HepG2 (cell line): ENCODE data around the gene CALD1. TPM values are rescaled to one million over a fixed set of nuclear protein-coding genes. Genes with fewer than 3 reads are reported as not detected.

Source experiments
- ATAC-seq: fragments of 200-7000 bp; cut with Tn5 transposase; 3 replicates; pipeline ENCODE4 v1.9.1; 2020; ENCODE audit warnings: mild to moderate bottlenecking, moderate library complexity
- BruUV-seq: library from RNA; stranded (reverse); fragments of 400-500 nt; replicated peaks from 2 replicates; lab custom pipeline; 2021; lab: Mats Ljungman, UMichigan
- CTCF ChIA-PET: fragments of 300-600 bp; formaldehyde crosslinking; extraction: SDS; loops from one replicate; lab custom pipeline; 2021; ENCODE audit warnings: low total read pairs, inconsistent platforms, low intra/inter-chr PET ratio; lab: Yijun Ruan, JAX
- POLR2A ChIA-PET: fragments of 350-600 bp; sonication (Branson Sonifier 250); formaldehyde crosslinking; loops from one replicate; lab custom pipeline; 2020; ENCODE audit warnings: antibody characterized with exemption, inconsistent platforms; lab: Yijun Ruan, JAX
- DNase-seq: peaks from one replicate; pipeline ENCODE4 v3.0.0-alpha.2; 2015; ENCODE audit warnings: low spot score
- FAIRE-seq: peaks from 3 replicates; lab custom pipeline; 2011; peaks lifted over from hg19 to GRCh38; lab: Jason Lieb, UNC
- H2AFZ ChIP-seq: one replicate; pipeline ENCODE4 v1.6.1; 2011; ENCODE audit warnings: low read length, inconsistent platforms
- H3K27ac ChIP-seq: fragments of 300-600 bp; 3 replicates; pipeline ENCODE4 v1.8.0; 2011; ENCODE audit warnings: mixed run types, mild to moderate bottlenecking, mixed read lengths, low read length, inconsistent platforms; ENCODE audit not compliant: insufficient read depth; ENCODE audit errors: extremely low read length
- H3K27me3 ChIP-seq, 2 experiments: fragments of 200-600 bp in 1 of 2; 2 replicates in 1 of 2; 3 replicates in 1 of 2; pipeline versions ENCODE4 v1.6.0 to v1.8.0; 2011; ENCODE audit warnings: low read length in 2 of 2, mild to moderate bottlenecking in 2 of 2, moderate library complexity in 2 of 2, inconsistent platforms in 1 of 2; ENCODE audit not compliant: insufficient read depth in 2 of 2, control insufficient read depth in 1 of 2
- H3K36me3 ChIP-seq, 2 experiments: fragments of 200-600 bp in 1 of 2; replicated peaks in 1 of 2; 2 replicates in 1 of 2; 3 replicates in 1 of 2; pipeline versions ENCODE4 v1.5.1 to v1.8.0; 2011; ENCODE audit warnings: low read length in 2 of 2, inconsistent platforms in 1 of 2; ENCODE audit not compliant: insufficient read depth in 2 of 2, control insufficient read depth in 1 of 2
- H3K4me1 ChIP-seq: 2 replicates; pipeline ENCODE4 v1.5.1; 2012; ENCODE audit warnings: low read length, inconsistent platforms; ENCODE audit not compliant: insufficient read depth
- H3K4me2 ChIP-seq: 2 replicates; pipeline ENCODE4 v1.6.0; 2011; ENCODE audit warnings: low read depth, low read length, inconsistent platforms
- H3K4me3 ChIP-seq, 3 experiments: fragments of 200-600 bp in 1 of 3; sonication (generic), shearing (Covaris generic) in 1 of 3; replicated peaks in 1 of 3; 2 replicates each; pipeline ENCODE4 v1.5.1; 2011 to 2016; ENCODE audit warnings: low read length in 3 of 3, inconsistent platforms in 2 of 3, low read depth in 2 of 3, mild to moderate bottlenecking in 2 of 3, control low read depth in 1 of 3, mixed read lengths in 1 of 3; ENCODE audit not compliant: insufficient read depth in 1 of 3
- H3K79me2 ChIP-seq: one replicate; pipeline ENCODE4 v1.6.1; 2011; ENCODE audit warnings: low read length, inconsistent platforms; ENCODE audit not compliant: insufficient read depth
- H3K9ac ChIP-seq: 2 replicates; pipeline ENCODE4 v1.6.0; 2011; ENCODE audit warnings: mild to moderate bottlenecking, low read depth, low read length, inconsistent platforms; ENCODE audit not compliant: insufficient read depth
- H3K9me3 ChIP-seq: 2 replicates; pipeline ENCODE4 v1.5.1; 2012; ENCODE audit warnings: mild to moderate bottlenecking, low read length
- H4K20me1 ChIP-seq: 2 replicates; pipeline ENCODE4 v1.6.0; 2011; ENCODE audit warnings: inconsistent platforms, mild to moderate bottlenecking, low read length, moderate library complexity; ENCODE audit not compliant: insufficient read depth
- AGO1 ChIP-seq: fragments of 200-400 bp; formaldehyde crosslinking; IDR thresholded peaks from 2 replicates; pipeline ENCODE4 v1.6.1; 2017; ENCODE audit warnings: mild to moderate bottlenecking, low read depth, low read length, moderate library complexity; ENCODE audit not compliant: poor library complexity, severe bottlenecking
- BRD4 ChIP-seq: sonication (generic); formaldehyde crosslinking; IDR thresholded peaks from 2 replicates; pipeline ENCODE4 v1.4.0; 2020; ENCODE audit warnings: missing genetic modification reagents
- HNRNPK ChIP-seq: fragments of 200-400 bp; formaldehyde crosslinking; IDR thresholded peaks from 2 replicates; pipeline ENCODE4 v1.6.1; 2018; ENCODE audit warnings: low read length, low read depth, moderate library complexity, mild to moderate bottlenecking; ENCODE audit not compliant: poor library complexity, severe bottlenecking
- HNRNPL ChIP-seq: fragments of 200-400 bp; formaldehyde crosslinking; IDR thresholded peaks from 2 replicates; pipeline ENCODE4 v1.6.1; 2017; ENCODE audit warnings: mild to moderate bottlenecking, low read depth, low read length
- REPIN1 ChIP-seq: sonication (generic); formaldehyde crosslinking; IDR thresholded peaks from 2 replicates; pipeline ENCODE4 v1.8.0; 2022; ENCODE audit warnings: missing genetic modification reagents, low read depth, mild to moderate bottlenecking, borderline replicate concordance
- SNAPC5 ChIP-seq: sonication (generic); formaldehyde crosslinking; IDR thresholded peaks from 2 replicates; pipeline ENCODE4 v1.8.1; 2023; ENCODE audit warnings: mild to moderate bottlenecking, missing genetic modification reagents, borderline replicate concordance
- SRF ChIP-seq: IDR thresholded peaks from 2 replicates; pipeline ENCODE4 v1.6.1; 2011; ENCODE audit warnings: mild to moderate bottlenecking, low read depth, low read length, moderate library complexity
- TAF15 ChIP-seq: fragments of 200-400 bp; formaldehyde crosslinking; IDR thresholded peaks from one replicate; pipeline ENCODE4 v1.6.1; 2018; ENCODE audit warnings: mild to moderate bottlenecking, low read depth, low read length; ENCODE audit not compliant: poor library complexity, severe bottlenecking
- WGBS: methylation state at CpG from one replicate; pipeline ENCODE4 v1.1.6; 2017; ENCODE audit warnings: low lambda C conversion rate; 5-methylcytosine and 5-hydroxymethylcytosine counted together
- in situ Hi-C: cut with HindIII; loops from 2 replicates; pipeline ENCODE4 v1.10.0; 2017; ENCODE audit warnings: low pct_unique_long_range_greater_than_20kb; ENCODE audit not compliant: extremely low pct_ligation_motif_present
- intact Hi-C: fragments of 100-400 bp; cut with micrococcal nuclease; formaldehyde crosslinking; loops from one replicate; pipeline ENCODE4 v1.10.0; 2022; ENCODE audit not compliant: unreplicated experiment
- polyA plus RNA-seq, 8 experiments: library from polyadenylated mRNA; depleted of rRNA in 3 of 8; stranded (reverse) in 7 of 8; unstranded in 1 of 8; fragments of >200 nt; fragmentation: Illumina TruSeq in 4 of 8; extraction: Trizol in 4 of 8; gene quantifications; 2 replicates each; pipeline versions ENCODE4 v1.2.1 to v1.2.3, GENCODE V29; 2011 to 2016; ENCODE audit warnings: low read depth in 4 of 8, missing spikeins in 1 of 8, mixed read lengths in 1 of 8; ENCODE audit not compliant: insufficient read depth in 1 of 8
- total RNA-seq, 5 experiments: library from RNA; depleted of rRNA; stranded (reverse); fragments of >200 nt; fragmentation: Illumina TruSeq; extraction: Trizol; gene quantifications; 2 replicates each; pipeline ENCODE4 v1.2.3, GENCODE V29; 2016; ENCODE audit warnings: low read depth in 1 of 5
- TF ChIP-seq, protein P1 (sequence below): IDR thresholded peaks from 2 replicates; pipeline ENCODE4 v1.6.1; 2016; ENCODE audit warnings: missing biosample characterization, missing genetic modification reagents, low read depth

CALD1 gene
- total and polyA plus RNA-seq, 2 of the 13 experiments (the other 11 are each of a cell fraction or from before 2014, with no cell fraction given): 53.0 to 112 TPM

- H4K20me1 ChIP-seq: no peaks in the 10 kb centered on the region
- no peaks in the 10 kb centered on the region for H3K27me3 ChIP-seq
- H3K9me3 ChIP-seq: no peaks in the 10 kb centered on the region
- no TSS peak for BruUV-seq
- H3K4me2 ChIP-seq: no peak overlapping the region
- H3K79me2 ChIP-seq: no peaks in the 10 kb centered on the region
- no peaks in the 10 kb centered on the region for H3K36me3 ChIP-seq
- TF ChIP-seq HNRNPL: no peak
- TF ChIP-seq, protein P1, sequence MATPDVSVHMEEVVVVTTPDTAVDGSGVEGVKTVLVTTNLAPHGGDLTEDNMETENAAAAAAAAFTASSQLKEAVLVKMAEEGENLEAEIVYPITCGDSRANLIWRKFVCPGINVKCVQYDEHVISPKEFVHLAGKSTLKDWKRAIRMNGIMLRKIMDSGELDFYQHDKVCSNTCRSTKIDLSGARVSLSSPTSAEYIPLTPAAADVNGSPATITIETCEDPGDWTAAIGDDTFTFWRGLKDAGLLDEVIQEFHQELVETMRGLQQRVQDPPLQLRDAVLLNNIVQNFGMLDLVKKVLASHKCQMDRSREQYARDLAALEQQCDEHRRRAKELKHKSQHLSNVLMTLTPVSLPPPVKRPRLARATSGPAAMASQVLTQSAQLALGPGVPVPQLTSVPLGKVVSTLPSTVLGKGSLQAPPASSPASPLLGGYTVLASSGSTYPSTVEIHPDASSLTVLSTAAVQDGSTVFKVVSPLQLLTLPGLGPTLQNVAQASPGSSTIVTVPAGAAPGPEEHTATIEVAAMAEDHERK: no peak
- ChIA-PET POLR2A (no interaction called here), CTCF (no interaction called here)
- ATAC-seq: no peak
- no peak for DNase-seq
- in situ Hi-C loops: no loop called here
- no peak overlapping the region for H2AFZ ChIP-seq
- H3K27ac ChIP-seq: no peak overlapping the region
- H3K4me3 ChIP-seq: no peak overlapping the region
- FAIRE-seq: no peak
- no peak overlapping the region for H3K9ac ChIP-seq
- 97% methylated on average over 2 of the region's 2 CpGs for WGBS
- H3K4me1 ChIP-seq: no peaks in the 10 kb centered on the region
- intact Hi-C loops: no loop called here
Measured at GRCh38 chr7:134788191-134788590, 8.8 kb downstream of the CALD1 start.

- H2AFZ ChIP-seq: no peak overlapping the region
- FAIRE-seq: no peak
- ChIA-PET CTCF (no interaction called here), POLR2A (no interaction called here)
- no peak for ATAC-seq
- H3K27ac ChIP-seq: no peak overlapping the region
- no peak for DNase-seq
- BruUV-seq: no TSS peak
- TF ChIP-seq TAF15 (no peak), SNAPC5 (CRISPR knock-in tag) (no peak), AGO1 (no peak), HNRNPK (peak; percentile 77), REPIN1 (CRISPR knock-in tag) (no peak), SRF (peak; percentile 73), BRD4 (no peak)
- WGBS: 90% methylated on average over 2 of the region's 2 CpGs
- no peak overlapping the region for H3K4me3 ChIP-seq
- H3K9me3 ChIP-seq: no peaks in the 10 kb centered on the region
- no peaks in the 10 kb centered on the region for H3K79me2 ChIP-seq
- H3K4me2 ChIP-seq: no peak overlapping the region
- intact Hi-C loops (no loop called here), in situ Hi-C loops (no loop called here)
- H3K4me1 ChIP-seq: no peaks in the 10 kb centered on the region
- no peaks in the 10 kb centered on the region for H3K27me3 ChIP-seq
- H3K36me3 ChIP-seq: no peaks in the 10 kb centered on the region
- no peaks in the 10 kb centered on the region for H4K20me1 ChIP-seq
- no peak overlapping the region for H3K9ac ChIP-seq
Measured at GRCh38 chr7:134789967-134790685, 10.7 kb downstream of the CALD1 start.
